HG03280 (cell line): Measurements from ENCODE around the gene HMCN2.
"Not testable (repeated sequence)": the region's sequence is repeated elsewhere in the genome, so short reads cannot be mapped to it uniquely, and the experiment has no call there.

Source experiments
- ATAC-seq: cut with Tn5 transposase; IDR thresholded peaks from one replicate; pipeline ENCODE4 v1.9.1; 2021; ENCODE audit warnings: mild to moderate bottlenecking, moderate library complexity; ENCODE audit not compliant: unreplicated experiment

Gene HMCN2

GRCh38 chr9:130264414-130265350 lies 878 bp upstream of the HMCN2 start:
- no peak for ATAC-seq

GRCh38 chr9:130266236-130267098 lies 907 bp downstream of the HMCN2 start:
- ATAC-seq: no peak

- no peak for ATAC-seq
Observed at GRCh38 chr9:130267930-130268329, 2.4 kb downstream of the HMCN2 start.

GRCh38 chr9:130268521-130269211 lies 3.1 kb downstream of the HMCN2 start:
- no peak for ATAC-seq

- no peak for ATAC-seq
Observed at GRCh38 chr9:130271473-130271872, 5.9 kb downstream of the HMCN2 start.

- no peak for ATAC-seq
Observed at GRCh38 chr9:130275156-130275555, 9.6 kb downstream of the HMCN2 start.

GRCh38 chr9:130276121-130276520 lies 10.6 kb downstream of the HMCN2 start:
- no peak for ATAC-seq

GRCh38 chr9:130276955-130277354 lies 11.4 kb downstream of the HMCN2 start:
- ATAC-seq: no peak

GRCh38 chr9:130277525-130277924 lies 12.0 kb downstream of the HMCN2 start:
- not testable (repeated sequence) for ATAC-seq

GRCh38 chr9:130283539-130284248 lies 18.1 kb downstream of the HMCN2 start:
- no peak for ATAC-seq

- no peak for ATAC-seq
Observed at GRCh38 chr9:130284249-130284625, 18.7 kb downstream of the HMCN2 start.

GRCh38 chr9:130284690-130285089 lies 19.1 kb downstream of the HMCN2 start:
- no peak for ATAC-seq

GRCh38 chr9:130285271-130285670 lies 19.7 kb downstream of the HMCN2 start:
- no peak for ATAC-seq

- no peak for ATAC-seq
Observed at GRCh38 chr9:130286072-130286770, 20.7 kb downstream of the HMCN2 start.

GRCh38 chr9:130286781-130287428 lies 21.3 kb downstream of the HMCN2 start:
- no peak for ATAC-seq

GRCh38 chr9:130287736-130288135 lies 22.2 kb downstream of the HMCN2 start:
- ATAC-seq: no peak

- no peak for ATAC-seq
Observed at GRCh38 chr9:130288393-130288792, 22.8 kb downstream of the HMCN2 start.

- ATAC-seq: no peak
Observed at GRCh38 chr9:130288926-130289690, 23.5 kb downstream of the HMCN2 start.
